Thyroid gland (tissue), 4 donors: ENCODE data around the gene SLC6A5. TPM values are rescaled to one million over a fixed set of nuclear protein-coding genes. Genes with fewer than 3 reads are reported as not detected.

Source experiments
- DNase-seq, 2 donors: peaks; one replicate each; pipeline ENCODE4 v3.0.0-alpha.2; 2019
- H3K27ac ChIP-seq, 3 donors: fragments of 200-600 bp; sonication (generic); 1 replicate in 2 of 3; 2 replicates in 1 of 3; pipeline ENCODE4 v1.5.1; 2016 to 2019; ENCODE audit warnings: mild to moderate bottlenecking in 1 of 3, moderate library complexity in 1 of 3
- H3K27me3 ChIP-seq: fragments of 200-600 bp; sonication (generic); one replicate; pipeline ENCODE4 v1.5.1; 2019
- H3K36me3 ChIP-seq, 2 donors: fragments of 200-600 bp; sonication (generic); one replicate each; pipeline ENCODE4 v1.5.1; 2016 to 2019
- H3K4me1 ChIP-seq, 2 donors: fragments of 200-600 bp; sonication (generic); one replicate each; pipeline ENCODE4 v1.5.1; 2017 to 2019
- H3K4me3 ChIP-seq, 3 donors: fragments of 200-600 bp; sonication (generic); replicated peaks in 1 of 3; 1 replicate in 2 of 3; 2 replicates in 1 of 3; pipeline ENCODE4 v1.5.1; 2016; ENCODE audit warnings: mild to moderate bottlenecking in 1 of 3
- H3K9me3 ChIP-seq: fragments of 200-600 bp; sonication (generic); one replicate; pipeline ENCODE4 v1.5.1; 2017
- POLR2A ChIP-seq, 2 donors: fragments of 450-650 bp; IDR thresholded peaks; one replicate each; pipeline ENCODE4 v1.6.1; 2017; ENCODE audit warnings: antibody characterized with exemption in 2 of 2, mild to moderate bottlenecking in 2 of 2, moderate library complexity in 1 of 2
- WGBS, 2 donors: methylation state at CpG; one replicate each; pipeline ENCODE4 v1.1.5; 2017; 5-methylcytosine and 5-hydroxymethylcytosine counted together
- intact Hi-C: fragments of 100-400 bp; cut with DNase I; formaldehyde crosslinking; loops from one replicate; pipeline ENCODE4 v1.15.1; 2023
- total RNA-seq, 4 donors: library from RNA; depleted of rRNA; stranded (reverse); fragments of >200 nt; gene quantifications; one replicate each; pipeline ENCODE4 v1.2.3, GENCODE V29; 2016
- TF ChIP-seq, protein P1 (sequence below), 6 experiments: fragments of 200-600 bp in 3 of 6; fragments of 450-650 bp in 3 of 6; sonication (generic) in 3 of 6; IDR thresholded peaks; one replicate each; pipeline ENCODE4 v1.5.1; 2016 to 2019; ENCODE audit warnings: antibody characterized with exemption in 6 of 6, mild to moderate bottlenecking in 2 of 6, inconsistent platforms in 1 of 6, moderate library complexity in 1 of 6

Gene SLC6A5
- total RNA-seq, 4 donors from 2014 or later: not detected

DNA sequence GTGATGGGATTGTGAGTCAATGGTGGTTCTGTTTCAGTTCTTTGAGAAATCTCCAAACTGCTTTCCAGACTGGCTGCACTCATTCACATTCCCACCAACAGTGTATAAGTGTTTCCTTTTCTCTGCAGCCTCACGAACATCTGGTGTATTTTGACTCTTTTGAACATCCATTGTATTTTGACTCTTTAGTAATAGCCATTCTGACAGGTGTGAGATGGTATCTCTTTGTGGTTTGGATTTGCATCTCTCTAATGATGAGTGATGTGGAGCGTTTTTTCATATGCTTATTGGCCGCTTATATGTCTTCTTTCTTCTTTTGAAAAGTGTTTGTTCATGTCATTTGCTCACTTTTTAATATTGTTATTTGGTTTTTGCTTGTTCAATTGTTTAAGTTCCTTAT lies 89.4 kb downstream of the SLC6A5 start:
- H3K4me1 ChIP-seq: no peaks in the 10 kb centered on the region
- no peaks in the 10 kb centered on the region for H3K9me3 ChIP-seq
- WGBS, 2 donors: 69 to 73% methylated on average over 3 of the region's 3 CpGs
- H3K36me3 ChIP-seq: no peaks in the 10 kb centered on the region
- H3K4me3 ChIP-seq: no peak overlapping the region
- no peaks in the 10 kb centered on the region for H3K27me3 ChIP-seq
- intact Hi-C loops: no loop called here
- H3K27ac ChIP-seq: no peak overlapping the region
- no peak for DNase-seq
- TF ChIP-seq, protein P1, sequence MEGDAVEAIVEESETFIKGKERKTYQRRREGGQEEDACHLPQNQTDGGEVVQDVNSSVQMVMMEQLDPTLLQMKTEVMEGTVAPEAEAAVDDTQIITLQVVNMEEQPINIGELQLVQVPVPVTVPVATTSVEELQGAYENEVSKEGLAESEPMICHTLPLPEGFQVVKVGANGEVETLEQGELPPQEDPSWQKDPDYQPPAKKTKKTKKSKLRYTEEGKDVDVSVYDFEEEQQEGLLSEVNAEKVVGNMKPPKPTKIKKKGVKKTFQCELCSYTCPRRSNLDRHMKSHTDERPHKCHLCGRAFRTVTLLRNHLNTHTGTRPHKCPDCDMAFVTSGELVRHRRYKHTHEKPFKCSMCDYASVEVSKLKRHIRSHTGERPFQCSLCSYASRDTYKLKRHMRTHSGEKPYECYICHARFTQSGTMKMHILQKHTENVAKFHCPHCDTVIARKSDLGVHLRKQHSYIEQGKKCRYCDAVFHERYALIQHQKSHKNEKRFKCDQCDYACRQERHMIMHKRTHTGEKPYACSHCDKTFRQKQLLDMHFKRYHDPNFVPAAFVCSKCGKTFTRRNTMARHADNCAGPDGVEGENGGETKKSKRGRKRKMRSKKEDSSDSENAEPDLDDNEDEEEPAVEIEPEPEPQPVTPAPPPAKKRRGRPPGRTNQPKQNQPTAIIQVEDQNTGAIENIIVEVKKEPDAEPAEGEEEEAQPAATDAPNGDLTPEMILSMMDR (IDR thresholded peaks at IDR 0.05): no peak
- no peak for TF ChIP-seq POLR2A (IDR thresholded peaks at IDR 0.05)

DNA sequence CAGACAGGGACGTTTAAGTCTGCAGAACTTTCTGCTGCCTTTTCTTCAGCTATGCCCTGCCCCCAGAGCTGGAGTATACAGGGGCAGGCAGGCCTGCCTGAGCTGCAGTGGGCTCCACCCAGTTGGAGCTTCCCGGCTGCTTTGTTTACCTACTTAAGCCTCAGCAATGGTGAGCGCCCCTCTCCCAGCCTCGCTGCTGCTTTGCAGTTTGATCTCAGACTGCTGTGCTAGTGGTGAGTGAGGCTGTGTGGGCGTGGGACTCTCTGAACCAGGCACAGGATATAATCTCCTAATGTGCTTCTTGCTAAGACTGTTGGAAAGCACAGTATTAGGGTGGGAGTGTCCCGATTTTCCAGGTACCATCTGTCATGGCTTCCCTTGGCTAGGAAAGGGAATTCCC lies 108.5 kb downstream of the SLC6A5 start:
- no peak overlapping the region for H3K27ac ChIP-seq
- H3K4me1 ChIP-seq: no peaks in the 10 kb centered on the region
- no peaks in the 10 kb centered on the region for H3K9me3 ChIP-seq
- DNase-seq: no peak
- 63 to 66% methylated on average over 6 of the region's 6 CpGs for WGBS, 2 donors
- no peaks in the 10 kb centered on the region for H3K36me3 ChIP-seq
- no peaks in the 10 kb centered on the region for H3K27me3 ChIP-seq
- TF ChIP-seq, protein P1 (IDR thresholded peaks at IDR 0.05): no peak
- intact Hi-C loops: no loop called here
- H3K4me3 ChIP-seq: no peak overlapping the region

Other genes starting within 250 kb of the SLC6A5 start
- gene HTATIP2, start 235.9 kb upstream of the SLC6A5 start, total RNA-seq: 100 to 1,000 TPM in 3 of 4 donors, 10 to 100 TPM in 1; 70.8 to 151 (median 134) TPM
- gene PRMT3, start 211.9 kb upstream of the SLC6A5 start, total RNA-seq: 10 to 100 TPM; 40.3 to 81.1 (median 75.3) TPM
- gene NELL1, start 70.0 kb downstream of the SLC6A5 start, total RNA-seq: not detected